LHCN-M2 (cell line): ENCODE measurements around the gene POLH. TPM values are rescaled to one million over a fixed set of nuclear protein-coding genes. Genes with fewer than 3 reads are reported as not detected.
A peak's percentile ranks its signal among the peaks of the same experiment; 100 is the strongest.

Source experiments
- DNase-seq: peaks from one replicate; pipeline ENCODE4 v3.0.0-alpha.2; 2012; ENCODE audit warnings: low read depth
- total RNA-seq: library from RNA; depleted of rRNA; stranded (reverse); fragments of >200 nt; gene quantifications from 2 replicates; pipeline ENCODE4 v1.2.3, GENCODE V29; 2014

The POLH gene
- total RNA-seq, 1 experiment from 2014 or later = 45.9 TPM

- peak; percentile 78 for DNase-seq
Observed at GRCh38 chr6:43604174-43604573, 28.2 kb downstream of the POLH start.

- no peak for DNase-seq
Observed at GRCh38 chr6:43606019-43606418, 30.0 kb downstream of the POLH start.

GRCh38 chr6:43608310-43608763, 32.4 kb downstream of the POLH start:
- DNase-seq = peak; percentile 76

- no peak for DNase-seq
Observed at GRCh38 chr6:43608807-43609206, 32.8 kb downstream of the POLH start.

GRCh38 chr6:43609402-43609801, 33.4 kb downstream of the POLH start:
- no peak for DNase-seq

GRCh38 chr6:43610431-43610830, 34.4 kb downstream of the POLH start:
- DNase-seq = no peak

- no peak for DNase-seq
Observed at GRCh38 chr6:43613721-43614395, 37.9 kb downstream of the POLH start.

GRCh38 chr6:43614396-43614730, 38.4 kb downstream of the POLH start:
- DNase-seq = no peak

- peak; percentile 13 for DNase-seq
Observed at GRCh38 chr6:43616725-43617472, 40.9 kb downstream of the POLH start.

- DNase-seq = no peak
Observed at GRCh38 chr6:43621078-43621835, 45.3 kb downstream of the POLH start.

GRCh38 chr6:43621836-43622180, 45.8 kb downstream of the POLH start:
- DNase-seq = no peak

- no peak for DNase-seq
Observed at GRCh38 chr6:43622541-43622940, 46.6 kb downstream of the POLH start.

GRCh38 chr6:43623880-43624785, 48.1 kb downstream of the POLH start:
- DNase-seq = no peak

GRCh38 chr6:43624786-43625288, 48.9 kb downstream of the POLH start:
- DNase-seq = no peak

GRCh38 chr6:43625393-43625992, 49.5 kb downstream of the POLH start:
- no peak for DNase-seq

GRCh38 chr6:43627008-43627825, 51.2 kb downstream of the POLH start:
- DNase-seq = peak; percentile 92

- peak; percentile 32 for DNase-seq
Observed at GRCh38 chr6:43628393-43629103, 52.6 kb downstream of the POLH start.

GRCh38 chr6:43629104-43629504, 53.1 kb downstream of the POLH start, which contains the start of gene GTPBP2:
Gene GTPBP2 (minus strand): TSS chr6:43629264. CDS start chr6:43629162, 102 bp downstream.
- DNase-seq = peak; percentile 99
